ENCODE measurements around the gene CR1L.

DNA sequence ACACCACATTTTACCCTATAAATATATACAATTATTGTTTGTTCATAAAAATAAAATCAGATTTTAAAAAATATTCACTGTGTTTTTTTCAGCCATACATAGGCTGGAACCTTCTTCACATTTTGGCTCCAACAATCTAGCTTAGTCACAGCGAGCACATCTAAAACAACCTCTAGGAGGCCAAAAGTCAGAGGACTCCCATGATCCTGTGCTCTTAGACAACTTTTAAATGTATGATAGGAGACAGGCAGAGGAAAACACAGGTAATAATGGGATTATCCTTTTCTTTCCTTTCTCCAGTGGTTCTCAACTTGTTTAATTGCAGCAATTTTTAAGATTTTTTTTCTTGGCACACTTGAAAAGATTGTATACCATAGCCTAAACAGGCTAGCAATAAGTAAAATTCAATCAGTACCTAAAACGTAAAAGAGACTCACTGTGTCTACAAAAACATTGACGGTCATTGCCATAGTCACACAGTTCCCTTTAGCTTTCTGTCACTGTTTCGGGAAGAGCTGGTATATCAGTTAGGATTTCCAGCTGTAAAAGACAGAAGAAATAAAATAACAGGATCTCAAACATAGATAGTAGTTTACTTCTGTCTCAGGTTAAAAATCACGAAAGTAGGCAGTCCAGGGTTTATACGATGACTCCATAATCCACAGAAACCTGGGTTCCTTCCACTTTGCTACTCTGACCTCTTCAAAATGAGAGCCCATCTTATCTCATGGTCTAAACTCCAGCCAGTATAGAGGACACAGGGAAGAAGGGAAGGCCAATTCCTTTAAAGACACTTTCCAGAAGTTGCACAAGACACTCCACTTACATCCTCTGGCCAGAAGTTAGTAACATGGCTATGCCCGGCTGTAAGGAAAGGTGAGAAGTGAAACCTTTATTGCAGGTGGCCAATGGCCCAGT, 39.2 kb upstream of the CR1L start:
- TF ChIP-seq, protein P1, sequence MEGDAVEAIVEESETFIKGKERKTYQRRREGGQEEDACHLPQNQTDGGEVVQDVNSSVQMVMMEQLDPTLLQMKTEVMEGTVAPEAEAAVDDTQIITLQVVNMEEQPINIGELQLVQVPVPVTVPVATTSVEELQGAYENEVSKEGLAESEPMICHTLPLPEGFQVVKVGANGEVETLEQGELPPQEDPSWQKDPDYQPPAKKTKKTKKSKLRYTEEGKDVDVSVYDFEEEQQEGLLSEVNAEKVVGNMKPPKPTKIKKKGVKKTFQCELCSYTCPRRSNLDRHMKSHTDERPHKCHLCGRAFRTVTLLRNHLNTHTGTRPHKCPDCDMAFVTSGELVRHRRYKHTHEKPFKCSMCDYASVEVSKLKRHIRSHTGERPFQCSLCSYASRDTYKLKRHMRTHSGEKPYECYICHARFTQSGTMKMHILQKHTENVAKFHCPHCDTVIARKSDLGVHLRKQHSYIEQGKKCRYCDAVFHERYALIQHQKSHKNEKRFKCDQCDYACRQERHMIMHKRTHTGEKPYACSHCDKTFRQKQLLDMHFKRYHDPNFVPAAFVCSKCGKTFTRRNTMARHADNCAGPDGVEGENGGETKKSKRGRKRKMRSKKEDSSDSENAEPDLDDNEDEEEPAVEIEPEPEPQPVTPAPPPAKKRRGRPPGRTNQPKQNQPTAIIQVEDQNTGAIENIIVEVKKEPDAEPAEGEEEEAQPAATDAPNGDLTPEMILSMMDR (IDR thresholded peaks at IDR 0.05): no peak
- no peak for TF ChIP-seq EZH2phosphoT487 (IDR thresholded peaks at IDR 0.05)
- TF ChIP-seq EZH2 (IDR thresholded peaks at IDR 0.05): no peak
